Vagina (tissue), 2 donors: ENCODE measurements around the gene PSMG2. TPM values are rescaled to one million over a fixed set of nuclear protein-coding genes. Genes with fewer than 3 reads are reported as not detected.

Source experiments
- DNase-seq, 2 donors: peaks; one replicate each; pipeline ENCODE4 v3.0.0-alpha.2; 2017; ENCODE audit errors: extremely low spot score in 2 of 2
- H3K27ac ChIP-seq: fragments of 200-600 bp; sonication (generic); one replicate; pipeline ENCODE4 v1.5.1; 2019
- H3K27me3 ChIP-seq: fragments of 200-600 bp; sonication (generic); one replicate; pipeline ENCODE4 v1.5.1; 2019
- H3K36me3 ChIP-seq, 2 donors: fragments of 200-600 bp; sonication (generic); one replicate each; pipeline ENCODE4 v1.5.1; 2017 to 2019
- H3K4me1 ChIP-seq: fragments of 200-600 bp; sonication (generic); one replicate; pipeline ENCODE4 v1.5.1; 2019
- H3K4me3 ChIP-seq, 2 donors: fragments of 200-600 bp; sonication (generic); 1 replicate in 1 of 2; 2 replicates in 1 of 2; pipeline ENCODE4 v1.5.1; 2016 to 2019
- H3K9me3 ChIP-seq: fragments of 200-600 bp; sonication (generic); one replicate; pipeline ENCODE4 v1.5.1; 2019
- CTCF ChIP-seq, 3 experiments: fragments of 450-650 bp in 2 of 3; fragments of 200-600 bp in 1 of 3; sonication (generic) in 1 of 3; IDR thresholded peaks; one replicate each; pipeline ENCODE4 v1.5.1; 2017 to 2019; ENCODE audit warnings: antibody characterized with exemption in 3 of 3, mild to moderate bottlenecking in 2 of 3, moderate library complexity in 2 of 3
- POLR2A ChIP-seq, 2 donors: fragments of 450-650 bp; IDR thresholded peaks; one replicate each; pipeline ENCODE4 v1.6.1; 2017; ENCODE audit warnings: antibody characterized with exemption in 2 of 2, mild to moderate bottlenecking in 2 of 2, moderate library complexity in 2 of 2
- POLR2AphosphoS5 ChIP-seq, 2 donors: sonication (generic); formaldehyde crosslinking; IDR thresholded peaks; one replicate each; pipeline ENCODE4 v1.9.0; 2017; ENCODE audit warnings: antibody characterized with exemption in 2 of 2, mild to moderate bottlenecking in 2 of 2, low read depth in 1 of 2; ENCODE audit not compliant: insufficient read depth in 1 of 2
- intact Hi-C: fragments of 100-400 bp; cut with DNase I; formaldehyde crosslinking; loops from one replicate; pipeline ENCODE4 v1.15.1; 2023
- total RNA-seq: library from RNA; depleted of rRNA; stranded (reverse); fragments of >200 nt; gene quantifications from one replicate; pipeline ENCODE4 v1.2.3, GENCODE V29; 2016

The PSMG2 gene
- total RNA-seq, 1 donor from 2014 or later, result 56.2 TPM

GRCh38 chr18:12745095-12745795 lies 42.4 kb downstream of the PSMG2 start:
- H3K9me3 ChIP-seq, result no peaks in the 10 kb centered on the region
- no peak overlapping the region for H3K27ac ChIP-seq
- H3K4me1 ChIP-seq, result no peaks in the 10 kb centered on the region
- no peaks in the 10 kb centered on the region for H3K27me3 ChIP-seq
- DNase-seq, result no peak
- no peak overlapping the region for H3K4me3 ChIP-seq
- TF ChIP-seq POLR2A (IDR thresholded peaks at IDR 0.05) (no peak), CTCF (IDR thresholded peaks at IDR 0.05) (no peak), POLR2AphosphoS5 (IDR thresholded peaks at IDR 0.05; ENCODE audit: insufficient read depth in 1 of 2, low read depth in 1 of 2) (no peak)
- intact Hi-C loops, result no loop called here
- H3K36me3 ChIP-seq, result no peaks in the 10 kb centered on the region

GRCh38 chr18:12747530-12748315 lies 44.9 kb downstream of the PSMG2 start:
- Histone ChIP-seq H3K4me1 (no peaks in the 10 kb centered on the region), H3K4me3 (no peak overlapping the region), H3K27ac (no peak overlapping the region), H3K27me3 (no peaks in the 10 kb centered on the region), H3K9me3 (no peaks in the 10 kb centered on the region), H3K36me3 (no peaks in the 10 kb centered on the region)
- intact Hi-C loops, result no loop called here
- TF ChIP-seq POLR2AphosphoS5 (IDR thresholded peaks at IDR 0.05; ENCODE audit: insufficient read depth in 1 of 2, low read depth in 1 of 2) (no peak), POLR2A (IDR thresholded peaks at IDR 0.05) (no peak), CTCF (IDR thresholded peaks at IDR 0.05) (no peak)
- DNase-seq, result no peak

- intact Hi-C loops, result no loop called here
- TF ChIP-seq POLR2A (IDR thresholded peaks at IDR 0.05) (no peak), CTCF (IDR thresholded peaks at IDR 0.05) (no peak), POLR2AphosphoS5 (IDR thresholded peaks at IDR 0.05; ENCODE audit: insufficient read depth in 1 of 2, low read depth in 1 of 2) (no peak)
Observed at GRCh38 chr18:12748671-12749070, 45.8 kb downstream of the PSMG2 start.

GRCh38 chr18:12749121-12749520 lies 46.3 kb downstream of the PSMG2 start:
- Histone ChIP-seq H3K36me3 (no peaks in the 10 kb centered on the region), H3K9me3 (no peaks in the 10 kb centered on the region), H3K4me3 (no peak overlapping the region), H3K27ac (no peak overlapping the region), H3K27me3 (no peaks in the 10 kb centered on the region), H3K4me1 (no peaks in the 10 kb centered on the region)
- intact Hi-C loops, result no loop called here
- no peak for DNase-seq
- TF ChIP-seq POLR2AphosphoS5 (IDR thresholded peaks at IDR 0.05; ENCODE audit: insufficient read depth in 1 of 2, low read depth in 1 of 2) (no peak), POLR2A (IDR thresholded peaks at IDR 0.05) (no peak), CTCF (IDR thresholded peaks at IDR 0.05) (no peak)

More at GRCh38 chr18:12748671-12749070, 45.8 kb downstream of the PSMG2 start:
- no peak overlapping the region for H3K4me3 ChIP-seq
- no peak for DNase-seq
- no peaks in the 10 kb centered on the region for H3K9me3 ChIP-seq
- H3K27me3 ChIP-seq, result no peaks in the 10 kb centered on the region
- no peaks in the 10 kb centered on the region for H3K4me1 ChIP-seq
- no peak overlapping the region for H3K27ac ChIP-seq
- no peaks in the 10 kb centered on the region for H3K36me3 ChIP-seq
